SW 1271 (cell line): ENCODE data around the gene GPC1.

Experiments used
- DNase-seq, 2 experiments: peaks; one replicate each; lab custom pipeline; 2025; lab: John Stamatoyannopoulos, UW

Gene GPC1

GRCh38 chr2:240430595-240430994, 4.9 kb upstream of the GPC1 start:
- DNase-seq: no peak

GRCh38 chr2:240431271-240431660, 4.2 kb upstream of the GPC1 start:
- no peak for DNase-seq

- DNase-seq: no peak
Observed at GRCh38 chr2:240431661-240432424, 3.6 kb upstream of the GPC1 start.

- no peak for DNase-seq
Observed at GRCh38 chr2:240432430-240432819, 3.0 kb upstream of the GPC1 start.

- no peak for DNase-seq
Observed at GRCh38 chr2:240432820-240433801, 2.4 kb upstream of the GPC1 start.

GRCh38 chr2:240433973-240434727, 1.3 kb upstream of the GPC1 start:
- DNase-seq: no peak

- peak; percentile 66 to 67 for DNase-seq
Observed at GRCh38 chr2:240434728-240435456, 571 bp upstream of the GPC1 start.

- no peak for DNase-seq
Observed at GRCh38 chr2:240435948-240436682, 652 bp downstream of the GPC1 start.

- no peak for DNase-seq
Observed at GRCh38 chr2:240436683-240437550, 1.5 kb downstream of the GPC1 start.

- DNase-seq: no peak
Observed at GRCh38 chr2:240437551-240437860, 2.0 kb downstream of the GPC1 start.

GRCh38 chr2:240437861-240438809, 2.7 kb downstream of the GPC1 start:
- DNase-seq: peak in 1 of 2 experiments; percentile 48

GRCh38 chr2:240438810-240439697, 3.6 kb downstream of the GPC1 start:
- no peak for DNase-seq

- DNase-seq: no peak
Observed at GRCh38 chr2:240439698-240440151, 4.3 kb downstream of the GPC1 start.

- DNase-seq: no peak
Observed at GRCh38 chr2:240440251-240440650, 4.8 kb downstream of the GPC1 start.

- no peak for DNase-seq
Observed at GRCh38 chr2:240440704-240441320, 5.3 kb downstream of the GPC1 start.

- no peak for DNase-seq
Observed at GRCh38 chr2:240441326-240441992, 6.0 kb downstream of the GPC1 start.

- no peak for DNase-seq
Observed at GRCh38 chr2:240441993-240442411, 6.5 kb downstream of the GPC1 start.
